HG03342 (cell line): ENCODE results near the gene MED8.

Experiments
- ATAC-seq: cut with Tn5 transposase; IDR thresholded peaks from one replicate; pipeline ENCODE4 v1.9.1; 2021; ENCODE audit warnings: mild to moderate bottlenecking, moderate library complexity; ENCODE audit not compliant: unreplicated experiment

Gene MED8

DNA sequence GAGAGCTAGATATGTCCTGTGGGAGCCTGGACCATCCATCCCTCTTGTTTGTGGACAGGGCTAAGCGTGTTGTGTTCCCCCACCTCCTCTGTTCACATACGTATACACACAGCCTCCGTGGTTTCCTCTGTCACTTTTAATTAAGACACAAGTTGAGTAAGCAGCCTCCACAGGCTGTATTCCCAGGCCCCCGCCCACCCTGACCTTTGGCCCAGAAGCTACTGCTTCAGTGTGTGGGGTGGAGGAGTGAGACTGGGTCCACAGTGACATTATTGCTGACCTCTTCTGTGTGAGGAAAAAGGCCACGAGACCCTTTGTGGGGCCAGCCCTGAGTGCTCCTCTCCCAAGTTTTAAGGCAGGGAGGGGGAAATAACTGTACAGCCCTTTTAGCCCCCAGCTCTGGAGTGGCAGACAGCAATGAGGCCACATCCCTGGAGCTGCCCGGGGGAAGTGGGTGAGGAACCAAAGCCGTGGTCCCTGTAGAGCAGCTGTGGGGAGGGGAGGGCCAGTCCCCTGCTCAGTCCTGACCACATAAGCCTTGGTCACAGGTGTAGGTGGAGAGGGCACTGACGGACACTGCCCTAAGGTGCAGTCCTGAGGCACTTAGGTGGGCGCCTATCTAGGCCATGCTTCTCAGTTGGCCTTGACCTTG, 26.2 kb downstream of the MED8 start:
- ATAC-seq, result no peak

DNA sequence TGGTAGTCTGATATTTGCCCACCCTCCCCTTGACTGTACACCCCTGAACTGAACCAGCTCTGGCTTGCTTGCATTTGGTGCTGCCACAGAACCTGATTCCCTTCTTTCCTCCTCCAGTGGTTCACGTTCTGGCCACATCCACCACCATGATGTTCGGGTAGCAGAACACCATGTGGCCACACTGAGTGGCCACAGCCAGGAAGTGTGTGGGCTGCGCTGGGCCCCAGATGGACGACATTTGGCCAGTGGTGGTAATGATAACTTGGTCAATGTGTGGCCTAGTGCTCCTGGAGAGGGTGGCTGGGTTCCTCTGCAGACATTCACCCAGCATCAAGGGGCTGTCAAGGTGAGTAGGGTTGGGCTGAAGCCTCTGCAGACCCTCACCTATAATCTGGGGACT, 29.0 kb downstream of the MED8 start:
- no peak for ATAC-seq

GRCh38 chr1:43359696-43360095, 29.9 kb downstream of the MED8 start:
- ATAC-seq, result no peak

- ATAC-seq, result peak; percentile 95
These were observed 30.6 kb downstream of the MED8 start, which contains the start of gene CDC20 for GRCh38 chr1:43358746-43359693. TSS of gene CDC20 (plus strand) at chr1:43358981. CDS start at chr1:43359216, 235 bp downstream.

DNA sequence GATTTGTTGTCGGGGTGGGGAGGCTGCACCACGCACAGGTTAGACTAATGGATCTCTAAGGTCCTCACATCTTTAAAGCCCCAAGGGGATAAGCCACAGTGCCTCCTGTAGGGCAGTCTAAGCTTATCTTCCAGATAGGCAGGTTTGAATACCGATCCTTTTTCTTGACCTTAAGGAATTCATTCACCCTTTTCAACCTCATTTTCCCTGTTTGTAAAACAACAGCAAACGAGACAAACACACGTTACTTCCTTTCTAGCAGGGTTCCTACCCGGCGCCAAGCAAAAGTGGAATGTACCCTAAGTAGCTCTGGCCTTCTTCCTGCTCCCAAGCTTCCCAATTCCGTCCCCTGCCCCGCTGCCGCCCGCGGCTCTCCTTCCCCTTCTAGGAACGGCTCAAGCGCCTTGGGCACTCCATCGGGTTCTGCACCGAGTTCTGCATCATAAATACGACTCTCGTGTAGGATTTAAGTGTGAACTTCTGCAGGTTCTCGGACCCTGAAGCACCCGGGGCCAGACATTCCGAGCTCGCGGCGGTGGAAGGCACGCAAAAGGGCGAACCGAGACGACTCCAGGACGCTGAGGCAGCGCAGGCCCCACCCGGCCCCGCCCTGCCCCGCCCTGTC, 31.4 kb downstream of the MED8 start:
- ATAC-seq, result peak; percentile 23

- no peak for ATAC-seq
These were observed 32.3 kb downstream of the MED8 start for GRCh38 chr1:43357251-43357650.

DNA sequence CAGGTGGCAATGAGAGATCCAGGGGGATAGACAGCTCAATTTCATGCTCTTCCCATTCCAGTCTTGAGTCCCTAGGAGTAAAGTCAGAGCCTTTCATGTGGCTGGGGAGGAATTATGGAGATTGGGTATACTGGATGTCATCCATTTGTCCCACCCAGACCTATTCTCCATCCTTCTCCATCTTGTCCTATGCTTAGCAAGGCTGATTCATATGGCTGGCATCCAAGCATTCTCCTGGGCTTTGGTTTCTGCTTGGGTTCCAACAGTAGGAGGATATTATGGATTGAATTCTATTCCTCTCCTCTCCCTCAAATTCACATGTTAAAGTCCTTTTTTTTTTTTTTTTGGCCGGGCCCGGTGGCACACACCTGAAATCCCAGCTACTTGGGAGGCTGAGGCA, 34.7 kb downstream of the MED8 start:
- ATAC-seq, result no peak

- ATAC-seq, result no peak
These were observed 35.1 kb downstream of the MED8 start for GRCh38 chr1:43354471-43354870.

GRCh38 chr1:43352881-43353280, 36.7 kb downstream of the MED8 start:
- ATAC-seq, result no peak

- no peak for ATAC-seq
These were observed 37.3 kb downstream of the MED8 start for GRCh38 chr1:43352351-43352705.

GRCh38 chr1:43351421-43352350, 37.9 kb downstream of the MED8 start:
- no peak for ATAC-seq

GRCh38 chr1:43350976-43351375, 38.6 kb downstream of the MED8 start:
- ATAC-seq, result no peak

- ATAC-seq, result no peak
These were observed 39.9 kb downstream of the MED8 start for GRCh38 chr1:43349594-43350306.

DNA sequence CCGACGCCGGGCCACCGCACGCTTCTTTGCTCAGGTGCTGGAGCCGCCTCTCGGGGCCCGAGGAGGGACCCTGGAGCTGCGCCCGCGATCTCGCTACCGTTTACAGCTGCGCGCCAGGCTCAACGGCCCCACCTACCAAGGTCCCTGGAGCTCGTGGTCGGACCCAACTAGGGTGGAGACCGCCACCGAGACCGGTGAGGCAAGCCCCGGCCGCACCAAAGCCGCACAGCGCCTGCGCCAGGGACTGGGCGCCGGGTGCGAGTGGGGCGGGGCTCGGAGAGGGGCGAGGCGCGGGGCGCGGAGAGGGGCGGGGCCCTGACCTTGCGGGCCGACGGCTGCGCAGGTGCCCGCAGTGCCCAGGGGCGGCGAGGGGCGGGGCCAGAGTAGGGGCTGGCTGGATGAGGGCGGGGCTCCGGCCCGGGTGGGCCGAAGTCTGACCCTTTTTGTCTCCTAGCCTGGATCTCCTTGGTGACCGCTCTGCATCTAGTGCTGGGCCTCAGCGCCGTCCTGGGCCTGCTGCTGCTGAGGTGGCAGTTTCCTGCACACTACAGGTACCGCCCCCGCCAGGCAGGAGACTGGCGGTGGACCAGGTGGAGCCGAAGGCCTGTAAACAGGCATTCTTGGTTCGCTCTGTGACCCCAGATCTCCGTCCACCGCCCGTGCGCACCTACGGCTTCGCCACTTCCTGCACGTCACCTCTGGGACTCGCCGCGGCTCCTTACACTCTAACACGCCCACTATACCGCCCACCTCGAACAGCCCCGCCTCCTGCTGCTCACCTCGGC, 40.6 kb downstream of the MED8 start:
- peak; percentile 73 for ATAC-seq

GRCh38 chr1:43348343-43348808, 41.2 kb downstream of the MED8 start:
- ATAC-seq, result no peak

- no peak for ATAC-seq
These were observed 43.0 kb downstream of the MED8 start for GRCh38 chr1:43346636-43347035.

DNA sequence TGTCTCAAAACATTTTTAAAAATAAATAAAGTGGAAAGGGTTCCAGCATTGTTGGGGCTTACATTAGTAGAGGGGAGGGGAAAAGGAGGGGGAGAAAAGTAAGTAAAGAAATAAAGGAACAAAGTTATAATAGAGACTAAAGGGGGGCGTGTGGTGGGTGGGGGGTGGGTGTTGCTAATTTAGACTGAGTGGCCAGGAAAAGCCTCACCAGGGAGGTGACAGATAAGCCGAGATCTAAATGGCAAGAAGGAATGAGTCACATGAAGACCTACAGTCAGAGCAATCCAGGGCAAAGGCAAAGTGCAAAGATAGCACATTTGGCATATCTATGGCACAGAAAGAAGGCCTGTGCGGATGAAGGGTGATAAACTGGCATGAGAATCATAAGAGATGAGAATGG, 44.5 kb downstream of the MED8 start:
- ATAC-seq, result no peak

DNA sequence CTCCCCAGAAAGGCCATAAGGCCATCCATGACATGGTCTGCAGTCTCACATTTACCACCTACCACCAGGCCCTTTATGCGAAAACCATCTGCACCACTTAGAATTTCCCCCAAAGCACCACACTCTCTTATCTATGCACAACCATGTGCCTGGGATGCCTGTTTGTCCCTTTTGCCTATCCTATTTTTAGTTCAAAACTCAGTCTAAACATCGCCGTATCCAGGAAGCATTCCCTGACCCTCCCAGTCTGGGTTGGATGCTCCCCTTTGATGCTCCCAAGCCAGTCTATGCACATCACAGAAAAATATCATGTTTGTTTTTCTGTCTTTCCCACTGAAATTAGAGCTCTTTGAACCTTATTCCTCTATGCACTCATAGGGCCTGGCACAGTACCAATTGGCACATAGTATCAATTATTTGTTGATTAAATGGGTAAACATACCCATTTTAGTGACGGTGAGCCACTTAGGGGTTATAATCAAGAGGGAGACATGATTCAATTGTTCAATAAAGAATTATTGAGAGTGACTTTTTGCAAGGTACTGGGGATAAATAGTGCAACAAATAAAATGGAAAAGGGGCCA, 45.2 kb downstream of the MED8 start:
- ATAC-seq, result no peak

DNA sequence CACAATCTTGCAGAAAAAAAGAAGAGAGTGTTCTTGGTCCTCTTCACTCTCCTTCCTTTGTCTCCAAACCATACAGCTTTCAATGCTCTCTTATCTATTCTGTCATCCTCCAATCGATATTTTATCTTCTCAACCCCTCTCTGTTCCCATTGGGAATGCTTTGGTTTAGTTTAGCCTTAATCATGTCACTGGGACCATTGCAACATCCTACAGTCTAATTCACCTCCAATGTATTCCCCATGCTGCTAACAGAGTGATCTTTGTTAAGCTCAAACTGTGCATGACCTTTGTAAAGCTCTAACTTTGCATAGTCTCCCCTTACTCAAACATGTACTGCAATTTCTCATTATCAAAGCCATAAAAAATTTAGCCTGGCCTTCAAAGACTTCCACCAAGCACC, 49.0 kb downstream of the MED8 start:
- no peak for ATAC-seq
